ENCODE results near the gene TUBB3.

DNA sequence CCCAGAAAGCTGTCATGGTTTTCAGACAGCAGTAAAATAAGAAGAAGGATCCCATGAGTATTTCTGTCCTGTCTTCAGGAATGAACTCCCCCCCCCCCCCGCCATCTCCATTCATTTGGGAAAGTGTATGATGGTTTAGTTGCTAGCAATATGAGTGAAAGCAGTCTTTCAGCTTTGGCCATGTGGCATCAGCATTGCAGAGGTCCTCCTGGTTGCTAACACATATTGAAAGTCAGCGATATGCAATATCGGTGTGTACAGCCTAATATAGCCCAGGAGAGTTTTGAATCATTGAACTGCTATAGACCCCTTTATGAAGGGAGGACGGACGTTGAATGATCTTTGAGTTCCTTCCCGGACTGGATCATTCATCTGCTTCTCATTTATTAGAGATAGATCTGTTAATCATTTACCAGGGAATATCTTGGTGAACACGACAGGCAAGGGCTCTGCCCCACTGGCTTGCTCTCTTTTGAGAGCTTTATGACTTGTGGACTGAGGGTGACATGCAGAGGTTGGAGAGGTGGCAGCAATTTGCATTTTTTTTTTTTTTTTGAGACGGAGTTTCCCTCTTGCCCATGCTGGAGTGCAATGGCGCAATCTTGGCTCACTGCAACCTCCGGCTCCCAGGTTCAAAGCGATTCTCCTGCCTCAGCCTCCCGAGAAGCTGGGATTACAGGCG, 50.7 kb downstream of the TUBB3 start:
- no peak for TF ChIP-seq CTCF (IDR thresholded peaks at IDR 0.05; ENCODE audit: low read length)
- TF ChIP-seq EZH2 (optimal IDR thresholded peaks at IDR 0.05; ENCODE audit: low read depth, low read length) = no peak
